Tongue (tissue), 2 donors: Measurements from ENCODE around the gene MOSMO. TPM values are rescaled to one million over a fixed set of nuclear protein-coding genes. Genes with fewer than 3 reads are reported as not detected.
"Not testable (repeated sequence)": the region's sequence is repeated elsewhere in the genome, so short reads cannot be mapped to it uniquely, and the experiment has no call there.

Experiments used
- DNase-seq: peaks from one replicate; pipeline ENCODE4 v3.0.0-alpha.2; 2015
- total RNA-seq: library from RNA; depleted of rRNA; stranded (reverse); fragments of >200 nt; gene quantifications from one replicate; pipeline ENCODE4 v1.2.3, GENCODE V29; 2014

The MOSMO gene
- total RNA-seq, 1 donor from 2014 or later: 20.9 TPM

DNA sequence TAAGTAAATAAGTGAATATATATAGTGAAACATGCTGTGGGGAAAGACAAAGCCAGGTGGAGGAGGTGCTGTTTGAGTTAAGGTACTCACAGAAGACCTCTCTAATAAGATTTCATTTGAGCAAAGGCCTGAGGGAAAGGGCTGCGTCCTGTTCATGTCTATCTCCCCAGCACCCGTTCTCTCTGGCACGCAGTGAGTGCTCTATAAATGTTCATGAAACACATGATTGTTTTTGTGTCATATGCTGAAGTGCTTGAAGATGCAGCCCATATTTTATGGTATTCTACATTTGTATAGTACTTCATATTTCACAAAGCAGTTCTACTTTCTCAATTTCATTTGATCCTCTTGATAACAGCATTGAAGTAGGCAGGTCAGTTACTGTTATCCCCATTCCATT lies 85.4 kb downstream of the MOSMO start:
- no peak for DNase-seq

- DNase-seq: no peak
These were observed 86.1 kb downstream of the MOSMO start for GRCh38 chr16:22093996-22094395.

GRCh38 chr16:22098405-22099255 lies 90.7 kb downstream of the MOSMO start:
- peak; percentile 52 for DNase-seq

- DNase-seq: no peak
These were observed 91.5 kb downstream of the MOSMO start for GRCh38 chr16:22099256-22099975.

- no peak for DNase-seq
These were observed 95.5 kb downstream of the MOSMO start for GRCh38 chr16:22103441-22103840.

DNA sequence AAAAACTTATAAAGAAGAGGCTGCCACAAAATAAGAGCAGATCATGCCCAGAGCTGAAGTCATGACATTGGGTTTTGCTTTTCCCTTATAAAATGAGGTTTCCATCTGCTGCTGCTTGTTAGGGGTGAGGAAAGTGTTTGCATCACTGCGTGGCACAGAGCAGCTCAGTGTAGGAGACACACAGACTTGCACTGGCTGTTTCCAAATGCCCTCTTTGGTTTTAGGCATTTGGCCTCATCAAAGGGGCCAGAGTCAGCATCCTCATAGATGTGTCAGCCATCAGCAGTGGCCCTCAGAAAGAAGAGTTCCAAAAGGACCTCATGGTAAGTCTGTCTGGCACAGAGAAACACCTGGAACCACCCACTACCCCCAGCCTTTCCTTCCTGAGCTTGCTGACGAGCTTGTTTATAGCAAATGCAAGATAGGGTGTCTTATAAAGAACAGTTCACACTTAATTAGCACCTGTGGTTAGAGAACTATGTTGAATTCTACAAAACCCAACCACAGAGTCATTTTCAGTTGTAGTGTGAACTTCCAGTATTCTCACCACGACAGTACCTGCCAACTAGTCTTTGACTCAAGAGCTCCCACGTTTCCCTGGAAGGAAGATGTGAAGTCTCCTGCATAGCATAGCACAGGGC lies 101.5 kb downstream of the MOSMO start:
- DNase-seq: no peak

DNA sequence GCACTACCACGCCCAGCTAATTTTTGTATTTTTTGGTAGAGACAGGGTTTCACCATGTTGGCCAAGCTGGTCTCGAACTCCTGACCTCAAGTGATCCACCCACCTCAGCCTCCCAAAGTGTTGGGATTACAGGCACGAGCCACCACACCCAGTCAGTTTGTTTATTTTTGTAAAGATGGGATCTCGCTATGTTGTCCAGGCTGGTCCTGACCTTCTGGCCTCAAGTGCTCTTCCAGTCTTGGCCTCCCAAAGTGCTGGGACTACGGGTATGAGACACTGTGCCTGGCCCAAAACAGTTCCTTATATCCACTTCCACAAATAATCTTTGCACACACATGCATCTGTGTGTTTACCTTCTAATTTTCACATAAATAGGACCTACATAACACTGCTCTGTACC lies 103.7 kb downstream of the MOSMO start:
- not testable (repeated sequence) for DNase-seq

DNA sequence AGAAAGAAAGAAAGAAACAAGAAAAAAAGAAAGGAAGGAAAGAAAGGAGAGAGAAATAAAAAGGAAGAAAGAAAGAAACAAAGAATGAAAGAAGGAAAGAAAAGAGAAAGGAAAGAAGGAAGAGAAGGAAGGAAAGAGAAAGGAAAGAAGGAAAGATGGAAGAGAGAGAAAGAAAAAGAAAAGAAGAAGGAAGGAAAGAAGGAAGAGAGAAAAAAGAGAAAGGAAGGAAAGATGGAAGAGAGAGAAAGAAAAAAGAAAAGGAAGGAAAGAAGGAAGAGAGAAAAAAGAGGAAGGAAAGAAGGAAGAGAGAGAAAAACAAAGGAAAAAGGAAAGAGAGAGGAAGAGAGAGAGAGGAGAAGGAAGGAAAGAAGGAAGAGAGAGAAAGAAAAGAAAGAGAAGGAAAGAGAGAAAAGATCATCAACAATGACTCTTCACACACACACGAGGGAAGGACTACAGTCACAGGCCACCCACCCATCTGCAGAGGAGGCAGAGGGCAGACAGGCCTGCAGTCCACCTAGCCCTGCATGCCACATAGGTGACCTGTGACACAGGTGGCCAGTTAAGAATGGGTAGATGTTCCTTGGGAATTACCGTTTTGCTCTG lies 108.3 kb downstream of the MOSMO start:
- DNase-seq: no peak

DNA sequence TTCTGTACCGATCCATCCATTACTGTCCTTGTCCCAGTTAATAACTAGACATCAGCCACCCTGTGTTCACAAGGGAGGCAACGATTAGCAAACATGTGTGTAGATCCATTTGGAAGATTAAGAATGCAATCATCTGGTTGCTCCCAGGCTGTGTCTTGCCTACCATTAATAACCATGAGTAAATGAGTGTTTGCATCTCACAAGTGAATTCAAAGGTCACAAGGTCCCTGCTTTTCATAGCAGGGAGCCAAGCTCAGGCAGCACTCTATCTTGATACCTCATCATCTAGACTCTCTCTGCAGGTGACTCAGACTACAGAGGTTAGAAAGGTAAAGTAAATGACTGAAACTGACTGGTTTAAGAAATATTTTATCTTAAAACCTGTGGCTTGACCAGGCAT lies 109.7 kb downstream of the MOSMO start:
- no peak for DNase-seq

DNA sequence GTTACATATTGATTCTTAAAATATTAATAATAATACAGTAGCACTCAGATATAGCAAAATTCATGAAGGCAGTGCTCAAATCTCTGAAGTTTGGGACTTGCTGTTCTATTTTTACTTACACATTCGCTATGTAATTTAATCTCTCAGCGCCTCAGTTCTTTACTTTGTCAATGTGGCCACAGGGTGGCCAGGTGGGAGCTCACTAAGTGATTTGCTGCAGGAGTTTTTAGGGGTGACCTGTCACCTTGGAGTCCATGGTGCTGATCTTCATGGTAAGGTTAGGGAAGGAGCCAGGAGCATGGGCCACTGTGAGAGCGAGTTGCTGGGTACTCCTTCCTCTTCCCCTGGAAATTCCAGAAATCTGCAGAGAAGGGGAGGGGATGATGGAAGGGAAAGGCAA lies 112.5 kb downstream of the MOSMO start:
- DNase-seq: no peak

DNA sequence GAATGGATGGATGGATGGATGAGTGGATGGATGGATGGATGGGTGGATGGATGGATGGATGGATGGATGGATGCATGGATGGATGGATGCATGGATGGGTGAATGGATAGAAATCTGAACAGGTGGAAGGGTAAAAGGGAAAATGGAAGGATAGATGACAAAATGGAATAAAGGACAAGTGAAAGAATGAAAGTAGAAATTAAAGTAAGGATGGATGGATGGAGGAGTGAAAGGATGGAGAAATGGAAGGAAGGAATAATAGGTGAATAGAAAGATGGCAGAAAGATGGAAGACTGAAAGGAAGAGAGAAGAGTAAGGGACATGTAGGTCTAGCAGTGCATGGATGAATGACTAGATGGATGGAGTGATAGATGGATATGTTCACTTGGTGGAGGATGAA lies 114.3 kb downstream of the MOSMO start:
- DNase-seq: no peak

GRCh38 chr16:22123146-22123545 lies 115.2 kb downstream of the MOSMO start:
- DNase-seq: no peak

DNA sequence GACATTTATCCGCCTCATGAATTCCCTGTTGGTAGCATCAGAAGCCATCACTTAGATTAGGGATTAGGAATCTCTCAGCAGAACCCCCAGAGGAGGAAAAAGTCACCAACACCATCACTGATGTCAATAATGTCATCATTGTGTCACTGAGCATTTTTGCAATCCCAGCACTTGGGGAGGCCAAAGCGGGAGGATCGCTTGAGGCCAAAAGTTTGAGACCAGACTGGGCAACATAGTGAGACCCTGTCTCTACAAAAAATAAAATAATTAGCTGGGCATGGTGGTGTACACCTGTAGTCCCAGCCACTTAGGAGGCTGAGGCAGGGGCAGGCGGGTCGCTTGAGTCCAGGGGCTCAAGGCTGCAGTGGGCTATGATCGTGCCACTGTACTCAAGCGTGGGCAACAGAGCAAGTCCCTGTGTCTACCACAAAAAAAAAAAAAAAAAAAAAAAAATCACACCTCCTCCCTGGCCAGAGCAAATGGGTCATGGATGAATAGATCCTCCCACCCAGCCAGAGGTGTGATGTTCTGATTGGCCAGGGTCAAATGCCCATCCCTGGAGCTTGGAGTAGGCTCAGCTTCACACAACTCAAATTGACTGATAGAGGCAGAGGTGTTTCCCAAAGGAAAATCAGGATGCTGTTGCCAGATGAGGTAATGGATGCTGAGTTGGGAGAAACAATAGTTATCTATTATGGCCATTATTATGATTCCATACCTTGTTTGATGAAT lies 116.0 kb downstream of the MOSMO start:
- no peak for DNase-seq

DNA sequence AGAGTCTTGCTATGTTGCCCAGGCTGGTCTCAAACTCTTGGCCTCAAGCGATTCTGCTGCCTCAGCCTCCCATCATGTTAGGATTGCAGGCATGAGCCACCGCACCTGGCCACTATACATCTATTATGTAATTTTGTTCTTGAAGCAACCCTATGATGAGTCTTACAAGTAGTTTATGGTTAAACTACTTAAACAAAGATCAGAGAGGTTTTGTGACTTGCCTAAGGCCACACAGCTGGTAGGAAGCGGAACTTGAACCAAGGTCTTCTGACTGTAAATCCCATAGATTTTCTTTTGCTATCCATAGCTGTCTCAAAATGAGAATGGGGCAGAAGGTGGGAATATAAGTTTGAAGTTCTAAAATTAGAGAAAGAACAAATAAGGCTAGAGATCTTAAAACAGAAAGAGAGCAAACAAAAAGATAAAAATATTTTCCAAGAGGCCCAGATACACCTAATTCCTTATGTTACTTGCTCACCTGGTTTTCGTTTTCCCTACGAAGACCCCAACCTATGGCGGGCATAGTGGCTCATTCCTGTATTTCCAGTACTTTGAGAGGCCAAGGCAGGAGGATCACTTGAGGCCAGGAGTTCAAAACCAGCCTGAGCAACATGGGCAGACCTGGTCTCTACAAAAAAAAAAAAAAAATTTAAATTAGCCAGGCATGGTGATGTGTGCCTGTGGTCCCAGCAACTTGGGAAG lies 116.8 kb downstream of the MOSMO start:
- DNase-seq: no peak

GRCh38 chr16:22126037-22126558 lies 118.2 kb downstream of the MOSMO start:
- DNase-seq: no peak

- not testable (repeated sequence) for DNase-seq
These were observed 120.6 kb downstream of the MOSMO start for GRCh38 chr16:22128537-22128936.

DNA sequence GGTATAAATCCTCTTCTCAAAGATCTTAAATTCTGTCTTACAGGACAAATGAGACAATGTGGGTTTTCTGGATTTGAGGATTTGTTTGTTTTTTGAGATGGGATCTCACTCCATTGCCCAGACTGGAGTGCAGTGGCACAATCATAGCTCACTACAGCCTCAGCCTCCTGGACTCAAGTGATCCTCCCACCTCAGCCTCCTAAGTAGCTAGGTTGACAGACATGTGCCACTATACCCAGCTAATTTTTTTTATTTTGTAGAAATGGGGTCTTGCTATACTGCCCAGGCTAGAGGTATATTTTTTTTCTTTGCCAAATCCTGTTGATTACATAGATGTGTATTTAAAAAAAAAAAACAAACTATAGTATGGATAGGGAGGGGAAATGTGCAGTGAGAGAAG lies 122.6 kb downstream of the MOSMO start:
- DNase-seq: no peak

DNA sequence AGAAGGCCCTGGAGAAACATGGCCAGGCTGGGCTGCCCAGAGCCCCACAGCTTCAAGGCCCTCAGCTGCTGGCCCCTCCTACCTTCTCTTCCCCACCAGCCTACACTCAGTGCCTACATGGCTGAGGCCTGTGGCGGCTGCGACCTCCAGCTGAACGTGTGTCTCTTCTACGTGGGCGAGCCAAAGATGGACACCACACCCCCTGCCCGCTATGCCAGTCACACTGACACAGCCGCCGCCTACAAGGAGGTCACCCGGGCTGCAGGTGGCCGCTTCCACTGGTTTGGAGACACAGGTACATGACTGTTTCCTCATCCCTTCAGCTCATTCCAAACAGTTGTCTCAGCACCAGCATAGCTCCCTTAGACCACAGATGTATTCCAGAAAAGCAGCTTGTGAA lies 124.9 kb downstream of the MOSMO start:
- no peak for DNase-seq
